HG03520 (cell line): ENCODE measurements around the gene DAPK3.
A peak's percentile ranks its signal among the peaks of the same experiment; 100 is the strongest.
"Not testable (repeated sequence)": the region's sequence is repeated elsewhere in the genome, so short reads cannot be mapped to it uniquely, and the experiment has no call there.

ENCODE experiments used
- ATAC-seq: cut with Tn5 transposase; IDR thresholded peaks from one replicate; pipeline ENCODE4 v1.9.1; 2021; ENCODE audit warnings: mild to moderate bottlenecking, moderate library complexity; ENCODE audit not compliant: unreplicated experiment

The DAPK3 gene

GRCh38 chr19:4007021-4007835, 36.3 kb upstream of the DAPK3 start, which contains the start of gene PIAS4:
TSS of gene PIAS4 (plus strand) at chr19:4007736. CDS start at chr19:4007761, 25 bp downstream.
- peak; percentile 77 for ATAC-seq

DNA sequence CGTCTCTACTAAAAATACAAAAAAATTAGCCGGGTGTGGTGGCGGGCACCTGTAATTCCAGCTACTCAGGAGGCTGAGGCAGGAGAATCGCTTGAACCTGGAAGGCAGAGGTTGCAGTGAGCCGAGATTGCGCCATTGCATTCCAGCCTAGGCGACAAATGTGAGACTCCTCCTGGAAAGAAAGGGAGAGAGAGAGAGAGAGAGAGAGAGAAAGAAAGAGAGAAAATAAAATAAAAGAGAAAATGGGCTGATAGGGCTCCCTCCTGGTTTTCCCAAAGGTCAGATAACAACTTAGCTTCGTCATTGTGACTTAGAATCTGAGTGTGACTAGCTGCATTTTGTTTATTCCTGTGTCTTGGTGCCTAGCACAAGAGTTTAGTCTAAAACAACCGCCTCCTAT, 34.5 kb upstream of the DAPK3 start:
- ATAC-seq, result not testable (repeated sequence)

GRCh38 chr19:4000798-4001197, 29.9 kb upstream of the DAPK3 start:
- not testable (repeated sequence) for ATAC-seq

- not testable (repeated sequence) for ATAC-seq
Observed at GRCh38 chr19:3998667-3999412, 27.9 kb upstream of the DAPK3 start.

- ATAC-seq, result no peak
Observed at GRCh38 chr19:3995607-3996006, 24.7 kb upstream of the DAPK3 start.

- no peak for ATAC-seq
Observed at GRCh38 chr19:3990815-3991117, 19.9 kb upstream of the DAPK3 start.

DNA sequence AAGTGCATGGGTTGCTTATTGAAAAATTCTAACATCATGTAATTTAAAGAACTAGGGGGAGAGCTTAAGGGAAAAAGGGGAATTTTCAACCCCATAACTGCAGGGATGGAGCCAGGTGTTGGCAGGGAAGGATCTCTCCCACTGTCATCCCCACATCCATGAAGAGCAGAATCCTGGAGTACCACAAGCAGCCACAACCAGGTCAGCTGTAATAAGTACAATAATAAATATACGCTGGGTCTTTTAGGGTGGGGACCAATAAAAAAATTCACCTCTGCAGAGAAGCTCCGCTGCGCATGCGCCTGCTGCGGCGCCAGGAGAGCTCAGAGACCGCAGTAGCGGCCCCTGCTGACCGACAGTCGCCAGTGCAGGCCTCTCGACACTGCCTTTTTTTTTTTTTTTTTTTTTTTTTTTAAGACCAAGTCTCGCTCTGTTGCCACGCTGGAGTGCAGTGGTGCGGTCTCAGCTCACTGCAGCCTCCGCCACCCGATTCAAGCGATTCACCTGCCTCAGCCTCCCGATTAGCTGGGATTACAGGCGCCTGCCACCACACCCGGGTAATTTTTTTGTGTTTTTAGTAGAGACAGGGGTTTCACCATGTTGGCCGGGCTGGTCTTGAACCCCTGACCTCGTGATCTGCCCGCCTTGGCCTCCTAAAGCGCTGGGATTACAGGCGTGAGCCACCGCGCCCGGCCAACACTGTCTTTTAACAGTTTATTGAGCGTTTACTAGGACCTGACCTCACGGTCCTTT, 16.9 kb upstream of the DAPK3 start:
- ATAC-seq, result no peak

- no peak for ATAC-seq
Observed at GRCh38 chr19:3986260-3987041, 15.6 kb upstream of the DAPK3 start.

DNA sequence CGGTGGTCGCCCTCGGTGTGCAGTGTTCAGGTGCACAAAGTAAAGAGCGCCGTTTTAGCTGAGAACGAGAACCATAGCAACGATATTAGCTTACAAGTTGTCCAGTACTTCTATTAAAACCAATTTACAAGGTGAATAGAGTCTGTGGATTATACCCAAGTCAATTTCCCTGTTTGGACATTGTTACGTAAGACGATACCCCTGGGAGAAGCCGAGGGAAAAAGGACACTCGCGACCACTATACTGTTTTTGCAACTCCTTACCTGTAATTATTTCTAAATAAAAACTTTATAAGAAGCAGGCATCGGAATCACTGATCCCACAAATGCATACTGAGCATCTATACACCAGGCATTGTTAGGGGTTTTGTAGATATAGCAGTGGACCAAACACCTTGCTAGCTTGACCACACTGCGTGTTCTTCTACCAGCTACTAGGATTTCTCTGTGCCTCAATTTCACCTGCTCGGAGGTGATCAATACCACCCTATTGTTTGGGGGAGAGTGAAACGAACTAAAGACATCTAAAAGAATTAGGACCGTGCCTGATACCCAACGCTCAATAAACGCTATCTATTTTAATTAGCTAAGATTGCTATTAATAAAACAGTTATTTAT, 14.9 kb upstream of the DAPK3 start:
- ATAC-seq, result no peak

GRCh38 chr19:3984908-3985642, 14.2 kb upstream of the DAPK3 start, which contains the start of gene EEF2:
TSS of gene EEF2 (minus strand) at chr19:3985463. CDS start at chr19:3985380, 83 bp downstream.
- peak; percentile 48 for ATAC-seq

GRCh38 chr19:3984584-3984907, 13.6 kb upstream of the DAPK3 start:
- no peak for ATAC-seq

- ATAC-seq, result no peak
Observed at GRCh38 chr19:3983936-3984583, 13.2 kb upstream of the DAPK3 start.

DNA sequence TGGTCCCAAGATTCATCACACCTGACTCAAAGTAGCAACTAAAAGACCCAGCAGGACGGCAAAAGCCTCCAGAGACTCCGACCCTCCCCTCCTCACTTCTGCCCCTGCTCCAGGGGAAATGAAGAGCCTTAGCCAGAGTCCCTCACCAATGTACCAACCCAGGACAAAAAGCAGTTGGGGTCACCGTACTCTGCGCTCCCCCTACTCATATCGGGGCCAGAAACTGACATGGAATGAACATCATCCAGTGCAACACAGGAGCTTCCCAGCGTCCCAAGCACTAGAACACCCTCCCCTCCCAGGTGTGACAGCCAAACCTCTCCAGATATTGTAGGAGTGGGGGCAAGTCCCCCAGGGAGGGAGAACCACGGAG, 12.6 kb upstream of the DAPK3 start:
- no peak for ATAC-seq

GRCh38 chr19:3982701-3983541, 12.0 kb upstream of the DAPK3 start:
- no peak for ATAC-seq

- ATAC-seq, result no peak
Observed at GRCh38 chr19:3981736-3982681, 11.1 kb upstream of the DAPK3 start.

DNA sequence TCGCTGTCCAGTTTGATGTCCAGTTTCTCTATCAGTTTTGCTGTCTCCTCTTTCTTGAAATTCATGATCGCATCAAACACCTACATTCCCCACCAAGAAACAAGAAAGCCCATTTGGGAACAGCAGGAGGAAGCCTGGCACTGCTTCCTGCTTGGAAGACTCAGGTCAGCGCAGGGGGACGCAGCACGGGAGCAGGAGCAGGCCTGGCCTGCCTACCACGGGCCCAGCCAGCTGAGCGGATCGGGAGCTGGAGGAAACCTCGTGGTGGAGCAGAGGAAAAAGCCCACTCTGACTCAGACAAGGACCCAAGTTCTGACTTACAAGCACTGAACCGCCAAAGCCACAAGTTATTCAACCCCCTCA, 10.5 kb upstream of the DAPK3 start:
- ATAC-seq, result no peak
